Erythroblast (primary cell): Measurements from ENCODE around the gene A4GALT.

ENCODE experiments used
- GATA1 ChIP-seq: IDR thresholded peaks from 2 replicates; pipeline ENCODE4 v1.6.1; 2011; ENCODE audit warnings: low read depth, mild to moderate bottlenecking, control low read depth, low read length, moderate library complexity
- POLR2A ChIP-seq: IDR thresholded peaks from 2 replicates; pipeline ENCODE4 v1.6.1; 2011; ENCODE audit warnings: mild to moderate bottlenecking, low read length

- TF ChIP-seq POLR2A, result no peak
- no peak for TF ChIP-seq GATA1
These were observed 29.2 kb downstream of the A4GALT start for GRCh38 chr22:42691440-42691839.
